Epidermal melanocyte (primary cell): ENCODE measurements around the gene RTP5.
"Not testable (repeated sequence)": the region's sequence is repeated elsewhere in the genome, so short reads cannot be mapped to it uniquely, and the experiment has no call there.

Source experiments
- DNase-seq: peaks from one replicate; pipeline ENCODE4 v3.0.0; 2011; ENCODE audit warnings: low spot score; ENCODE audit not compliant: insufficient read length

RTP5 gene

GRCh38 chr2:241922816-241923601 lies 53.5 kb downstream of the RTP5 start:
- DNase-seq, result not testable (repeated sequence)
